ENCODE data around the gene GPR34. TPM values are rescaled to one million over a fixed set of nuclear protein-coding genes. Genes with fewer than 3 reads are reported as not detected.

GPR34 gene
- total and polyA plus RNA-seq, 2 of the 4 experiments (the other 2 are of a cell fraction) = not detected

DNA sequence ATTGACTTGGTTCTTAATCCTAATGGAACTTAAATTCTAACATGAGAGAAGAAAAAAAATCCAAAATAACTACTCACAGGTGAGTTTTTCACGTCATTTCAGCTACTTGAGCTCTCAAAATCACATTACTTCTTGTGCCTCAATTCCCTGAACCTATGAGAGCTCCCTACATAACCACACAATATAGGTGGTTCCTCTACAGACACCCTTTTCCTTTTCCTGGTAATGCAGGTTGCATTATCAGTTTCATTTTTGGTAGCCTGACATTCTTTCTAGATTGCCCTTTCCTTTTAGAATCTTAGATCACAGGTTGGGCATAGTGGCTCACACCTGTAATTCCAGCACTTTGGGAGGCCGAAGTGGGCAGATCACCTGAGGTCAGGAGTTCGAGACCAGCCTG, 4.3 kb downstream of the GPR34 start:
- Histone ChIP-seq H3K27me3 (ENCODE audit: control insufficient read depth, insufficient read depth, low read length) (no peaks in the 10 kb centered on the region), H2AFZ (replicated peaks; ENCODE audit: low read length, poor library complexity) (no peak overlapping the region), H3K9me3 (ENCODE audit: control insufficient read depth, insufficient read depth, low read length) (no peaks in the 10 kb centered on the region), H2BK5ac (ENCODE audit: low read depth, low read length, poor library complexity, severe bottlenecking) (no peak overlapping the region), H3K36me3 (ENCODE audit: control insufficient read depth, insufficient read depth, low read length) (no peaks in the 10 kb centered on the region), H3K9ac (ENCODE audit: low read depth, low read length) (no peak overlapping the region), H3K14ac (replicated peaks; ENCODE audit: low read depth, low read length) (no peak overlapping the region), H3K18ac (ENCODE audit: low read depth, low read length) (no peak overlapping the region), H2AK9ac (replicated peaks; ENCODE audit: low read depth, low read length, poor library complexity) (no peak overlapping the region), H3K56ac (ENCODE audit: extremely low read depth, insufficient read depth, low read length) (no peak overlapping the region), H4K91ac (ENCODE audit: insufficient read depth, low read depth, low read length) (no peak overlapping the region), H3K4me3 (ENCODE audit: insufficient read depth, low read depth, low read length) (no peak overlapping the region), H2BK120ac (ENCODE audit: low read depth, low read length) (no peak overlapping the region), H2AK5ac (ENCODE audit: low read depth, low read length) (no peak overlapping the region), H3K79me1 (ENCODE audit: low read depth in 1 of 2, low read length in 2 of 2) (no peaks in the 10 kb centered on the region), H2BK20ac (ENCODE audit: low read depth, low read length) (no peak overlapping the region), H3K23ac (ENCODE audit: low read depth, low read length) (no peak overlapping the region), H3K4ac (ENCODE audit: low read depth, low read length) (no peak overlapping the region), H3K9me1 (ENCODE audit: insufficient read depth, low read length) (no peaks in the 10 kb centered on the region), H4K8ac (ENCODE audit: low read depth in 2 of 2, low read length in 2 of 2) (no peak overlapping the region), H2BK15ac (ENCODE audit: low read depth, low read length) (no peak overlapping the region), H3K4me2 (ENCODE audit: low read depth, low read length) (no peak overlapping the region), H3K4me1 (ENCODE audit: control insufficient read depth, insufficient read depth, low read length) (no peaks in the 10 kb centered on the region), H3K27ac (ENCODE audit: insufficient read depth, low read length) (no peak overlapping the region), H4K5ac (ENCODE audit: low read depth, low read length) (no peak overlapping the region), H4K20me1 (ENCODE audit: insufficient read depth, low read length) (no peaks in the 10 kb centered on the region)
- DNase-seq = no peak
- POLR2A ChIA-PET (ENCODE audit: unreplicated experiment) = no interaction called here
- BruUV-seq (replicated peaks) = no TSS peak
- no peak for ATAC-seq (ENCODE audit: low read depth)
- in situ Hi-C loops (cut with MboI; ENCODE audit: low sequenced_read_pairs) = no loop called here
- dilution Hi-C loops (cut with HindIII; ENCODE audit: low sequenced_read_pairs, unreplicated experiment) = no loop called here
- no peak for TF ChIP-seq NFE2L2 (IDR thresholded peaks at IDR 0.05; ENCODE audit: low read depth, low read length)
- TF ChIP-seq RAD21 (IDR thresholded peaks at IDR 0.05; ENCODE audit: low read length) = no peak
- TF ChIP-seq MAZ (IDR thresholded peaks at IDR 0.05; ENCODE audit: borderline replicate concordance, low read depth, low read length) = no peak
- TF ChIP-seq FOS (IDR thresholded peaks at IDR 0.05; ENCODE audit: low read depth, low read length) = no peak
- TF ChIP-seq, protein P1, sequence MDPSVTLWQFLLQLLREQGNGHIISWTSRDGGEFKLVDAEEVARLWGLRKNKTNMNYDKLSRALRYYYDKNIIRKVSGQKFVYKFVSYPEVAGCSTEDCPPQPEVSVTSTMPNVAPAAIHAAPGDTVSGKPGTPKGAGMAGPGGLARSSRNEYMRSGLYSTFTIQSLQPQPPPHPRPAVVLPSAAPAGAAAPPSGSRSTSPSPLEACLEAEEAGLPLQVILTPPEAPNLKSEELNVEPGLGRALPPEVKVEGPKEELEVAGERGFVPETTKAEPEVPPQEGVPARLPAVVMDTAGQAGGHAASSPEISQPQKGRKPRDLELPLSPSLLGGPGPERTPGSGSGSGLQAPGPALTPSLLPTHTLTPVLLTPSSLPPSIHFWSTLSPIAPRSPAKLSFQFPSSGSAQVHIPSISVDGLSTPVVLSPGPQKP (IDR thresholded peaks at IDR 0.05; ENCODE audit: borderline replicate concordance, low read depth, low read length) = no peak
- no peak for TF ChIP-seq MXI1 (IDR thresholded peaks at IDR 0.05; ENCODE audit: borderline replicate concordance, low read depth, low read length)
- no peak for TF ChIP-seq CEBPB (IDR thresholded peaks at IDR 0.05; ENCODE audit: low read depth, low read length)
- no peak for TF ChIP-seq RCOR1 (IDR thresholded peaks at IDR 0.05; ENCODE audit: insufficient replicate concordance, low read length)
- no peak for TF ChIP-seq CHD1 (IDR thresholded peaks at IDR 0.05; ENCODE audit: low read depth, low read length)
- no peak for TF ChIP-seq BHLHE40 (IDR thresholded peaks at IDR 0.05; ENCODE audit: low read depth, low read length)
- TF ChIP-seq USF2 (IDR thresholded peaks at IDR 0.05; ENCODE audit: low read depth, low read length) = no peak
- no peak for TF ChIP-seq MAFK (IDR thresholded peaks at IDR 0.05; ENCODE audit: low read depth, low read length)
- TF ChIP-seq RFX5 (IDR thresholded peaks at IDR 0.05; ENCODE audit: low read depth, low read length) = no peak
- no peak for TF ChIP-seq SMC3 (IDR thresholded peaks at IDR 0.05; ENCODE audit: low read depth, low read length)
- TF ChIP-seq POLR2A (IDR thresholded peaks at IDR 0.05; ENCODE audit: low read depth, low read length) = no peak
- TF ChIP-seq CTCF (conservative IDR thresholded peaks at IDR 0.05; ENCODE audit: low read depth, low read length) = no peak
- CTCF ChIA-PET = no interaction called here
- intact Hi-C loops (cut with micrococcal nuclease) = no loop called here
- no CpG with 5 or more reads among the region's 3 CpGs for WGBS, 2 experiments (ENCODE audit: extremely low coverage in 2 of 2, insufficient read length in 1 of 2)
